ENCODE results near the gene SLC4A4.

GRCh38 chr4:71538528-71538927 is 199.7 kb downstream of the SLC4A4 start:
- TF ChIP-seq POLR2A (IDR thresholded peaks at IDR 0.05): no peak
- TF ChIP-seq CTCF (IDR thresholded peaks at IDR 0.05): no peak
